A673 (cell line): ENCODE measurements around the gene HMCN1. TPM values are rescaled to one million over a fixed set of nuclear protein-coding genes. Genes with fewer than 3 reads are reported as not detected.

Experiments
- BruUV-seq: library from RNA; stranded (reverse); fragments of 400-500 nt; replicated peaks from 2 replicates; lab custom pipeline; 2021; lab: Mats Ljungman, UMichigan
- CTCF ChIA-PET: fragments of 300-600 bp; sonication (Branson Sonifier 250); formaldehyde crosslinking; loops from one replicate; lab custom pipeline; 2022; ENCODE audit warnings: antibody characterized with exemption; lab: Charles Lee
- POLR2A ChIA-PET: fragments of 300-600 bp; sonication (Branson Sonifier 250); formaldehyde crosslinking; loops from one replicate; lab custom pipeline; 2022; ENCODE audit warnings: antibody characterized with exemption; ENCODE audit not compliant: low non-redundant PET; lab: Charles Lee
- DNase-seq: peaks from one replicate; pipeline ENCODE4 v3.0.0-alpha.2; 2015; ENCODE audit warnings: low spot score
- H3K27ac ChIP-seq: fragments of 200-600 bp; sonication (generic); 2 replicates; pipeline ENCODE4 v1.5.1; 2016; ENCODE audit warnings: mixed run types, low read depth, mild to moderate bottlenecking, mixed read lengths, antibody characterized with exemption, low read length; ENCODE audit not compliant: poor library complexity, severe bottlenecking
- H3K27me3 ChIP-seq: fragments of 200-600 bp; sonication (generic); replicated peaks from 2 replicates; pipeline ENCODE4 v1.6.1; 2017; ENCODE audit warnings: mixed run types, low read depth, mild to moderate bottlenecking, mixed read lengths, antibody characterized with exemption, low read length; ENCODE audit not compliant: insufficient read depth, poor library complexity
- H3K36me3 ChIP-seq: fragments of 200-600 bp; sonication (generic); 2 replicates; pipeline ENCODE4 v1.6.1; 2016; ENCODE audit warnings: mixed run types, mild to moderate bottlenecking, mixed read lengths, antibody characterized with exemption, low read length; ENCODE audit not compliant: insufficient read depth, poor library complexity, severe bottlenecking
- H3K4me1 ChIP-seq: fragments of 200-600 bp; sonication (generic); 2 replicates; pipeline ENCODE4 v1.6.1; 2017; ENCODE audit warnings: mixed run types, mild to moderate bottlenecking, mixed read lengths, antibody characterized with exemption, low read length; ENCODE audit not compliant: insufficient read depth, poor library complexity, severe bottlenecking
- H3K4me3 ChIP-seq: fragments of 200-600 bp; sonication (generic); 2 replicates; pipeline ENCODE4 v1.5.1; 2016; ENCODE audit warnings: low read depth, mixed run types, mild to moderate bottlenecking, mixed read lengths, low read length; ENCODE audit not compliant: poor library complexity, severe bottlenecking
- H3K9me3 ChIP-seq: fragments of 200-600 bp; sonication (generic); 2 replicates; pipeline ENCODE4 v1.6.1; 2016; ENCODE audit warnings: mixed run types, low read depth, mild to moderate bottlenecking, mixed read lengths, antibody characterized with exemption, low read length; ENCODE audit not compliant: poor library complexity, severe bottlenecking
- CTCF ChIP-seq: fragments of 300-800, 200-600 bp; sonication (generic); conservative IDR thresholded peaks from 2 replicates; pipeline ENCODE4 v1.5.1; 2017; ENCODE audit warnings: low read depth, mild to moderate bottlenecking, antibody characterized with exemption, low read length, moderate library complexity, mixed read lengths
- EZH2 ChIP-seq: fragments of 200-600 bp; sonication (generic); IDR thresholded peaks from 2 replicates; pipeline ENCODE4 v1.6.1; 2017; ENCODE audit warnings: borderline replicate concordance, low read depth, mild to moderate bottlenecking, mixed read lengths, antibody characterized with exemption, low read length; ENCODE audit not compliant: poor library complexity, severe bottlenecking
- intact Hi-C: fragments of 100-400 bp; cut with micrococcal nuclease; formaldehyde crosslinking; loops from one replicate; pipeline ENCODE4 v1.10.0; 2022; ENCODE audit not compliant: unreplicated experiment
- total RNA-seq: library from RNA; stranded (reverse); gene quantifications from 2 replicates; pipeline ENCODE4 v1.2.3, GENCODE V29; 2021

HMCN1 gene
- total RNA-seq, 1 experiment from 2014 or later = 134 TPM

DNA sequence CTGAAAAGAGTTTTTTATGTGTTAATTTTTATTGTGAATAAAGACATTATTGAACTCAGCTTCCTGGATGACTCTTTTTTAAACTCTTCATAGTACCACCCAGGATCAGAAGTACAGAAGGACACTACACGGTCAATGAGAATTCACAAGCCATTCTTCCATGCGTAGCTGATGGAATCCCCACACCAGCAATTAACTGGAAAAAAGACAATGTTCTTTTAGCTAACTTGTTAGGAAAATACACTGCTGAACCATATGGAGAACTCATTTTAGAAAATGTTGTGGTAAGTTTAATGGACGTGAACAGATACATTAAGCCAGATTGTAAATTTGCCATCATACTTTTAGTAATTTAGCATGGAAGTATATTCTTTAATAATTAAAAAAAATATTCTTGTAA lies 391.3 kb downstream of the HMCN1 start:
- H3K27ac ChIP-seq = no peak overlapping the region
- H3K9me3 ChIP-seq = no peaks in the 10 kb centered on the region
- no peaks in the 10 kb centered on the region for H3K27me3 ChIP-seq
- no peak overlapping the region for H3K4me3 ChIP-seq
- no peak for TF ChIP-seq EZH2
- no peak for TF ChIP-seq CTCF
- BruUV-seq = no TSS peak
- intact Hi-C loops = no loop called here
- DNase-seq = no peak
- ChIA-PET POLR2A (no interaction called here), CTCF (no interaction called here)
- peaks cover 11% of the 10 kb centered on the region for H3K4me1 ChIP-seq
- H3K36me3 ChIP-seq = peaks cover 75% of the 10 kb centered on the region

- no peaks in the 10 kb centered on the region for H3K4me1 ChIP-seq
- no peak for DNase-seq
- POLR2A ChIA-PET = no interaction called here
- no peak overlapping the region for H3K4me3 ChIP-seq
- intact Hi-C loops = no loop called here
- TF ChIP-seq EZH2 (no peak), CTCF (no peak)
- no peaks in the 10 kb centered on the region for H3K27me3 ChIP-seq
- no TSS peak for BruUV-seq
- H3K9me3 ChIP-seq = no peaks in the 10 kb centered on the region
- CTCF ChIA-PET = no interaction called here
- no peak overlapping the region for H3K27ac ChIP-seq
- H3K36me3 ChIP-seq = peaks cover 78% of the 10 kb centered on the region
These were observed 395.6 kb downstream of the HMCN1 start for GRCh38 chr1:186129758-186130157.

DNA sequence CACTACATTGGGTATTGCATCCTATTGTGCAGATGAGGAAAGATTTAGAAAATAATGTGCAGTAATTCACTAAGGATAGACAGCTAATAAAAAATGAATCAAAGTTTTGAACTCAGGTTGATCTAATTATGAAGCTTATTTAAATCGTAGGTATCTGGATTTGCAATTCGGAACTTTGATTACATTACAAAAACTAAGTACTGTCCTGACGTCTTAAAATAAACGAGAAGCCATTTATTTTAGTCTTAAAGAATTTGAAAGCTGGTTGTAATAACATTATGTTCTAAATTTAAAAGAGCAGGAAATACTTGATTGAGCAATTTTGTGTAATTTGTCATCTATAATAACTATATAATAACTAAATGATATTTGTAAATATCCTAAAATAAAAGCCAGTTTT lies 404.9 kb downstream of the HMCN1 start:
- Histone ChIP-seq H3K27me3 (no peaks in the 10 kb centered on the region), H3K9me3 (no peaks in the 10 kb centered on the region), H3K27ac (no peak overlapping the region), H3K4me3 (no peak overlapping the region), H3K36me3 (peaks cover 96% of the 10 kb centered on the region), H3K4me1 (no peaks in the 10 kb centered on the region)
- no TSS peak for BruUV-seq
- TF ChIP-seq CTCF (no peak), EZH2 (no peak)
- intact Hi-C loops = no loop called here
- no peak for DNase-seq
- POLR2A ChIA-PET = no interaction called here
- CTCF ChIA-PET = interaction anchor here (0.8 kb wide), 1 partner anchor 17 kb away, joined by 3 read pairs; no protein-coding TSS in a partner anchor
